K562 (cell line): ENCODE data around the gene ARMC7. TPM values are rescaled to one million over a fixed set of nuclear protein-coding genes. Genes with fewer than 3 reads are reported as not detected.

Experiments used
- ATF4 ChIP-seq: fragments of 450-650 bp; formaldehyde crosslinking; IDR thresholded peaks from 2 replicates; pipeline ENCODE4 v1.4.0; 2022; ENCODE audit warnings: mild to moderate bottlenecking, moderate library complexity
- CEBPZ ChIP-seq: fragments of 150-350 bp; IDR thresholded peaks from 2 replicates; pipeline ENCODE4 v1.6.1; 2014; ENCODE audit warnings: low read depth, mild to moderate bottlenecking, low read length, borderline replicate concordance
- ELF1 ChIP-seq: fragments of 200-800 bp; sonication (Bioruptor generic); IDR thresholded peaks from 2 replicates; pipeline ENCODE4 v1.6.1; 2016; ENCODE audit warnings: missing genetic modification characterization, missing compliant biosample characterization
- ETV5 ChIP-seq: sonication (generic); formaldehyde crosslinking; IDR thresholded peaks from 2 replicates; pipeline ENCODE4 v1.4.0; 2020; ENCODE audit warnings: low read depth, mild to moderate bottlenecking, missing genetic modification reagents
- FUS ChIP-seq: fragments of 200-400 bp; formaldehyde crosslinking; optimal IDR thresholded peaks from 2 replicates; pipeline ENCODE3; 2017; ENCODE audit warnings: low read depth, low read length
- HOMEZ ChIP-seq: fragments of 250-450 bp; sonication (Bioruptor Pico); IDR thresholded peaks from 2 replicates; pipeline ENCODE4 v1.4.0; 2020; ENCODE audit warnings: mild to moderate bottlenecking, moderate library complexity
- MXD1 ChIP-seq: fragments of 250-450 bp; sonication (Bioruptor Pico); IDR thresholded peaks from 2 replicates; pipeline ENCODE4 v1.8.0; 2021; ENCODE audit warnings: borderline replicate concordance, mild to moderate bottlenecking, moderate library complexity; ENCODE audit not compliant: poor library complexity, severe bottlenecking
- MYBL2 ChIP-seq, 2 experiments: fragments of 450-650 bp in 1 of 2; sonication (generic) in 1 of 2; formaldehyde crosslinking in 1 of 2; IDR thresholded peaks; 2 replicates each; pipeline versions ENCODE4 v1.6.1 to v1.8.1; 2017 to 2022; ENCODE audit warnings: borderline replicate concordance in 1 of 2, inconsistent platforms in 1 of 2, low read depth in 1 of 2, mild to moderate bottlenecking in 1 of 2, missing genetic modification reagents in 1 of 2, moderate library complexity in 1 of 2
- TCF7L2 ChIP-seq: fragments of 150-350 bp; IDR thresholded peaks from 2 replicates; pipeline ENCODE4 v1.6.1; 2016; ENCODE audit warnings: low read depth, mild to moderate bottlenecking, low read length, moderate library complexity
- ZNF133 ChIP-seq: fragments of 250-450 bp; sonication (Bioruptor Pico); IDR thresholded peaks from 2 replicates; pipeline ENCODE4 v1.4.0; 2020; ENCODE audit warnings: mild to moderate bottlenecking
- ZNF23 ChIP-seq: fragments of 250-450 bp; sonication (Bioruptor Pico); IDR thresholded peaks from 2 replicates; pipeline ENCODE4 v1.4.0; 2020; ENCODE audit warnings: mild to moderate bottlenecking
- ZNF282 ChIP-seq: sonication (generic); formaldehyde crosslinking; IDR thresholded peaks from 2 replicates; pipeline ENCODE4 v1.8.1; 2023; ENCODE audit warnings: missing genetic modification reagents
- ZNF511 ChIP-seq: sonication (generic); formaldehyde crosslinking; IDR thresholded peaks from 2 replicates; pipeline ENCODE4 v1.8.0; 2022; ENCODE audit warnings: mild to moderate bottlenecking, missing genetic modification reagents
- ZNF512 ChIP-seq: IDR thresholded peaks from 2 replicates; pipeline ENCODE4 v1.6.1; 2016; ENCODE audit warnings: missing genetic modification characterization, missing compliant biosample characterization
- polyA plus RNA-seq, 8 experiments: library from polyadenylated mRNA; depleted of rRNA in 4 of 8; stranded (reverse) in 5 of 8; unstranded in 3 of 8; fragments of >200 nt; fragmentation: Nextera tagmentation in 2 of 8; fragmentation: Illumina TruSeq in 1 of 8; extraction: Ambion mirVana in 2 of 8; extraction: Trizol in 1 of 8; gene quantifications; 2 replicates each; pipeline versions ENCODE4 v1.2.1 to v1.2.3, GENCODE V29; 2011 to 2014; ENCODE audit warnings: inconsistent platforms in 1 of 8, missing spikeins in 1 of 8
- total RNA-seq, 7 experiments: library from RNA; depleted of rRNA in 6 of 7; stranded (reverse); fragments of >200 nt in 6 of 7; fragmentation: Illumina TruSeq in 2 of 7; extraction: Trizol in 2 of 7; gene quantifications; 2 replicates each; pipeline versions ENCODE4 v1.2.1 to v1.2.3, GENCODE V29; 2011 to 2021; ENCODE audit warnings: low replicate concordance in 1 of 7

The ARMC7 gene
- total and polyA plus RNA-seq, 9 of the 15 experiments (the other 6 are each of a cell fraction or from before 2014, with no cell fraction given): 1.4 to 15.2 (median 5.9) TPM

- TF ChIP-seq HOMEZ (CRISPR knock-in tag): no peak; the same call in 1 of the 2 replicates
- TF ChIP-seq ETV5 (CRISPR knock-in tag): 0 out of 2 replicates have a peak, but pooled peaks have one; percentile 51
- 0 out of 2 replicates have a peak, but pooled peaks have one; percentile 32 for TF ChIP-seq ATF4 (CRISPR knock-in tag)
- TF ChIP-seq ZNF23 (CRISPR knock-in tag): no peak
- TF ChIP-seq FUS: peak; percentile 88
- TF ChIP-seq MXD1 (CRISPR knock-in tag): no peak
- TF ChIP-seq CEBPZ: peak; percentile 86
- no peak for TF ChIP-seq ZNF133 (CRISPR knock-in tag)
- TF ChIP-seq ZNF512 (tag): no peak
- peak; percentile 57 for TF ChIP-seq ELF1 (tag)
- TF ChIP-seq ZNF511 (CRISPR knock-in tag): peak; percentile 69
- TF ChIP-seq TCF7L2: peak; percentile 40; the same call in 1 of the 2 replicates
- no peak for TF ChIP-seq ZNF282 (CRISPR knock-in tag)
- peak; percentile 96 for TF ChIP-seq MYBL2 (IDR thresholded peaks at IDR 0.05; ENCODE audit: low read depth)
- TF ChIP-seq MYBL2 (CRISPR knock-in tag; IDR thresholded peaks at IDR 0.05; ENCODE audit: borderline replicate concordance): no peak
Measured at GRCh38 chr17:75154195-75155106, 44.7 kb downstream of the ARMC7 start, which contains the start of gene JPT1 (continued).
